ENCODE data around the gene GFPT2. TPM values are rescaled to one million over a fixed set of nuclear protein-coding genes. Genes with fewer than 3 reads are reported as not detected.

GFPT2 gene
- total and polyA plus RNA-seq, 2 of the 8 experiments (the other 6 are each of a cell fraction or from before 2014, with no cell fraction given), result 83.7 to 143 TPM

DNA sequence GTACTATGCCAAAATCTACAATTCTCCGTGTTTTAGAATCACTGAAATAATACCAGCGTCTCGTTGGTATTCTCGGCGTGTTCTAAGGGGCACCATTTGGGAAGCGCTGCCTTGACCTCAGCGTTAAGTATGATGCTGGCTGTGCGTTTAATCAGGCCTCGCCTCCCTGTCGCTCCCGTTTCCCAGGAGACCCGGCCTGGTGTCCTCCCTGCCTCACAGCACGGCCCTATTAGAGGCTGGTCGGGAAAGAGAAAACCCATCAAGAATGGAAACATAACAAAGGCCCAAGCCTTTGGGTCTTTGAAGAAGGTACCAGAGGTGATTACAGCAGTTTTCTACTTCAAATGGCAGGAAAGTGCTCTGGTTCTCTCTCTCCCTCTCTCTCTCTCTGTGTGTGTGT lies 30.0 kb downstream of the GFPT2 start:
- Histone ChIP-seq H2AK5ac (ENCODE audit: low read depth, low read length) (no peak overlapping the region), H3K4me3 (ENCODE audit: extremely low read depth in 1 of 4, insufficient read depth in 2 of 4, low read depth in 3 of 4, low read length in 4 of 4) (no peak overlapping the region), H3K56ac (replicated peaks; ENCODE audit: insufficient read length, low read depth, low read length) (no peak overlapping the region), H3K9ac (replicated peaks in 1 of 4; ENCODE audit: extremely low read depth in 1 of 4, low read depth in 3 of 4, low read length in 3 of 4) (no peak overlapping the region), H3K23me2 (ENCODE audit: low read depth, low read length) (no peaks in the 10 kb centered on the region), H2BK120ac (replicated peaks; ENCODE audit: low read depth, low read length) (no peak overlapping the region), H3K79me1 (ENCODE audit: low read depth, low read length) (no peaks in the 10 kb centered on the region), H2BK5ac (ENCODE audit: low read depth, low read length) (no peak overlapping the region), H2AFZ (ENCODE audit: low read length) (no peak overlapping the region), H3K27ac (ENCODE audit: low read depth, low read length) (no peak overlapping the region), H3K23ac (ENCODE audit: insufficient read length) (no peak overlapping the region), H2BK12ac (ENCODE audit: low read depth, low read length) (no peak overlapping the region), H4K20me1 (replicated peaks in 1 of 2; ENCODE audit: control insufficient read depth in 1 of 2, insufficient read depth in 2 of 2, low read length in 2 of 2) (peaks cover 0 to 7% of the 10 kb centered on the region in 2 experiments), H4K91ac (replicated peaks; ENCODE audit: insufficient read length, low read length) (no peak overlapping the region), H3K4ac (replicated peaks; ENCODE audit: insufficient read length, low read depth, low read length) (no peak overlapping the region), H4K8ac (ENCODE audit: extremely low read depth, insufficient read depth, low read length) (no peak overlapping the region), H3K79me2 (ENCODE audit: control insufficient read depth in 1 of 2, insufficient read depth in 2 of 2, low read length in 2 of 2) (no peaks in the 10 kb centered on the region), H3K4me2 (ENCODE audit: insufficient read depth in 1 of 2, low read depth in 2 of 2, low read length in 2 of 2) (no peak overlapping the region), H4K5ac (ENCODE audit: insufficient read length, low read depth, low read length) (no peak overlapping the region), H2BK20ac (ENCODE audit: low read length) (no peak overlapping the region), H3K4me1 (replicated peaks in 1 of 4; ENCODE audit: control insufficient read depth in 3 of 4, insufficient read depth in 4 of 4, low read length in 3 of 4) (peaks cover 0 to 2% (median 0%) of the 10 kb centered on the region in 4 experiments; a peak in 3 of 7 replicates), H2BK15ac (ENCODE audit: low read length) (no peak overlapping the region), H3K18ac (ENCODE audit: extremely low read depth, low read length) (no peak overlapping the region), H3K27me3 (replicated peaks in 1 of 4; ENCODE audit: control insufficient read depth in 3 of 4, extremely low read depth in 1 of 4, insufficient read depth in 3 of 4, low read length in 3 of 4) (no peaks in the 10 kb centered on the region), H3K9me3 (ENCODE audit: insufficient read depth in 2 of 2, low read depth in 1 of 2, low read length in 1 of 2) (no peaks in the 10 kb centered on the region), H3K36me3 (ENCODE audit: control insufficient read depth in 2 of 4, insufficient read depth in 4 of 4, low read length in 3 of 4) (peaks cover 29 to 89% (median 71%) of the 10 kb centered on the region in 4 experiments), H3K14ac (ENCODE audit: insufficient read length) (no peak overlapping the region)
- ChIA-PET CTCF (ENCODE audit: partially characterized antibody) (interaction anchor here (0.6 to 14.0 kb wide), 5 partner anchors 5 to 245 kb away, joined by 3 to 192 read pairs (median 4); no protein-coding TSS in a partner anchor), POLR2A (ENCODE audit: partially characterized antibody) (no interaction called here)
- TF ChIP-seq CBX8 (IDR thresholded peaks at IDR 0.05; ENCODE audit: borderline replicate concordance, low read depth, low read length), result no peak
- TF ChIP-seq SRF (IDR thresholded peaks at IDR 0.05; ENCODE audit: low read depth, low read length), result no peak
- TF ChIP-seq SP1 (IDR thresholded peaks at IDR 0.05; ENCODE audit: low read depth, low read length), result no peak
- WGBS, 2 experiments (ENCODE audit: extremely low coverage in 1 of 2, insufficient coverage in 1 of 2, insufficient read length in 1 of 2, insufficient replicate concordance in 2 of 2, low coverage in 1 of 2, low lambda C conversion rate in 2 of 2, missing lambda C conversion rate in 1 of 2), result 89% methylated on average over 14 of the region's 14 CpGs; no CpG with 5 or more reads in 1 of the 2 experiments
- DNase-seq (ENCODE audit: low read depth in 1 of 2, low spot score in 2 of 2), result no peak
- FAIRE-seq, result no peak

Measured in H1 (cell line).